KMS-11 (cell line): ENCODE results near the gene FMNL3.
"Not testable (repeated sequence)": the region's sequence is repeated elsewhere in the genome, so short reads cannot be mapped to it uniquely, and the experiment has no call there.

ENCODE experiments used
- H2AFZ ChIP-seq: fragments of 200-600 bp; sonication (generic); 2 replicates; pipeline ENCODE4 v1.6.1; 2016; ENCODE audit warnings: antibody characterized with exemption, mixed run types, low read depth
- H3K27ac ChIP-seq: fragments of 200-600 bp; sonication (generic); 2 replicates; pipeline ENCODE4 v1.6.1; 2016; ENCODE audit warnings: mild to moderate bottlenecking, mixed run types
- H3K27me3 ChIP-seq: fragments of 200-600 bp; sonication (generic); 2 replicates; pipeline ENCODE4 v1.6.1; 2017; ENCODE audit warnings: mild to moderate bottlenecking, low read depth, mixed run types, moderate library complexity; ENCODE audit not compliant: insufficient read depth
- H3K36me3 ChIP-seq: fragments of 200-600 bp; sonication (generic); 2 replicates; pipeline ENCODE4 v1.6.1; 2017; ENCODE audit warnings: mild to moderate bottlenecking, mixed run types; ENCODE audit not compliant: insufficient read depth
- H3K4me1 ChIP-seq: fragments of 200-600 bp; sonication (generic); 2 replicates; pipeline ENCODE4 v1.6.1; 2016; ENCODE audit warnings: mild to moderate bottlenecking, low read depth, mixed run types; ENCODE audit not compliant: poor library complexity, severe bottlenecking
- H3K4me2 ChIP-seq: fragments of 200-600 bp; sonication (generic); 2 replicates; pipeline ENCODE4 v1.7.0; 2016; ENCODE audit warnings: mild to moderate bottlenecking, mixed run types
- H3K4me3 ChIP-seq: fragments of 200-600 bp; sonication (generic); IDR thresholded peaks from 2 replicates; pipeline ENCODE4 v1.6.1; 2017; ENCODE audit warnings: low read depth, low read length, mixed read lengths; ENCODE audit not compliant: insufficient read depth
- H3K79me2 ChIP-seq: fragments of 200-600 bp; sonication (generic); 2 replicates; pipeline ENCODE4 v1.6.1; 2016; ENCODE audit warnings: low read depth, mixed run types; ENCODE audit not compliant: insufficient read depth
- H3K9ac ChIP-seq: fragments of 200-600 bp; sonication (generic); 2 replicates; pipeline ENCODE4 v1.6.1; 2016; ENCODE audit warnings: mild to moderate bottlenecking, mixed run types
- H4K20me1 ChIP-seq: fragments of 200-600 bp; sonication (generic); 2 replicates; pipeline ENCODE4 v1.6.1; 2016; ENCODE audit warnings: mild to moderate bottlenecking, mixed run types; ENCODE audit not compliant: insufficient read depth
- TF ChIP-seq, protein P1 (sequence below): fragments of 200-600 bp; sonication (generic); conservative IDR thresholded peaks from 2 replicates; pipeline ENCODE4 v1.6.1; 2017; ENCODE audit warnings: low read depth, mild to moderate bottlenecking, antibody characterized with exemption, low read length, moderate library complexity, mixed read lengths

FMNL3 gene

DNA sequence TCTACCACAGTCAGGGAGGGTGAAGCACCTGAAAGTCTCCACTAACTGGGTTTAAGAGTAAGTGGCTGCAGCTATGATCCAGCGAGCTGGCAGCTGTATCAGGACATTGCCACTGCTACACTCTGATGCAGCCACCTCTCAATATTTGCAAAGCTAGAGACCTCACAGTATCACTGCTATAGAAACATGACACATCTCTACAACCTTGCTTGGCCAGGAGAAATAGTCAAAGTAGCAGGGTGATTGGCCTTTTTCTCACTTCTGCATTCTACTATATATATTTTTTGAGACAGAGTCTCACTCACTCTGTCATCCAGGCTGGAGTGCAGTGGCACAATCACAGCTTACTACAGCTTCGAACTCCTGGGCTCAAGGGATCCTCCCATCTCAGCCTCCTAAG is 9.3 kb upstream of the FMNL3 start:
- no peak overlapping the region for H3K4me3 ChIP-seq

DNA sequence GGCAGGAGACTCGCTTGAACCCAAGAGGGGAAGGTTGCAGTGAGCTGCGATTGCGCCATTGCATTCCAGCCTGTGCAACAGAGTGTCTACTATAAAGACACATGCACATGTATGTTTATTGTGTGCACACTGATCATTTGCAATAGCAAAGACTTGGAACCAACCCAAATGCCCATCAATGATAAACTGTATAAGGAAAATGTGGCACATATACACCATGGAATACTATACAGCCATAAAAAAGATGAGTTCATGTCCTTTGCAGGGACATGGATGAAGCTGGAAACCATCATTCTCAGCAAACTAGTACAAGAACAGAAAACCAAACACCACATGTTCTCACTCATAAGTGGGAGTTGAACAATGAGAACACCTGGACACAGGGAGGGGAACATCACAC is 6.7 kb upstream of the FMNL3 start:
- H2AFZ ChIP-seq, H3K4me1 ChIP-seq, H3K27me3 ChIP-seq: not testable (repeated sequence)

More for the DNA sequence above, 9.3 kb upstream of the FMNL3 start:
- TF ChIP-seq, protein P1, sequence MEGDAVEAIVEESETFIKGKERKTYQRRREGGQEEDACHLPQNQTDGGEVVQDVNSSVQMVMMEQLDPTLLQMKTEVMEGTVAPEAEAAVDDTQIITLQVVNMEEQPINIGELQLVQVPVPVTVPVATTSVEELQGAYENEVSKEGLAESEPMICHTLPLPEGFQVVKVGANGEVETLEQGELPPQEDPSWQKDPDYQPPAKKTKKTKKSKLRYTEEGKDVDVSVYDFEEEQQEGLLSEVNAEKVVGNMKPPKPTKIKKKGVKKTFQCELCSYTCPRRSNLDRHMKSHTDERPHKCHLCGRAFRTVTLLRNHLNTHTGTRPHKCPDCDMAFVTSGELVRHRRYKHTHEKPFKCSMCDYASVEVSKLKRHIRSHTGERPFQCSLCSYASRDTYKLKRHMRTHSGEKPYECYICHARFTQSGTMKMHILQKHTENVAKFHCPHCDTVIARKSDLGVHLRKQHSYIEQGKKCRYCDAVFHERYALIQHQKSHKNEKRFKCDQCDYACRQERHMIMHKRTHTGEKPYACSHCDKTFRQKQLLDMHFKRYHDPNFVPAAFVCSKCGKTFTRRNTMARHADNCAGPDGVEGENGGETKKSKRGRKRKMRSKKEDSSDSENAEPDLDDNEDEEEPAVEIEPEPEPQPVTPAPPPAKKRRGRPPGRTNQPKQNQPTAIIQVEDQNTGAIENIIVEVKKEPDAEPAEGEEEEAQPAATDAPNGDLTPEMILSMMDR, result no peak
- H3K27ac ChIP-seq, result no peak overlapping the region
- no peaks in the 10 kb centered on the region for H3K79me2 ChIP-seq
- no peaks in the 10 kb centered on the region for H3K36me3 ChIP-seq
- H3K9ac ChIP-seq, result no peak overlapping the region
- no peaks in the 10 kb centered on the region for H3K27me3 ChIP-seq
- H3K4me2 ChIP-seq, result no peak overlapping the region
- H4K20me1 ChIP-seq, result no peaks in the 10 kb centered on the region
- no peaks in the 10 kb centered on the region for H3K4me1 ChIP-seq
- no peak overlapping the region for H2AFZ ChIP-seq

DNA sequence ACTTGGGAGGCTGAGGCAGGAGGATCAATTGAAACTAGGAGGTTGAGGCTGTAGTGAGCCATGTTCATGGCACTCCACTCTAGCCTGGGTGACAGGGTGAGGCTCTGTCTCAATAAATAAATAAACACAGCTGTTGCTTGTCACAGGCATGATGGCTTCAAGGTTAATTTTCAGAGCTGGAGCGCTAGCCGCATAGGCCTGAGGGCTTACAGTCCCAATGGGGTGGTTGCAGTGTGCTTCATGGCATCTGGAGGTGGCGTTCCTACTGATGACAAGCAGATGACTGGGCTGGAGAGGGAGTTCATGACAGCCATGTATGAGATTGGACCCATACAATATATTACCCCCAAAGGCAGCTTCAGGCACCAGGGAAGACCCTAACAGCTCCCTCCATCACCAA is 1.6 kb upstream of the FMNL3 start:
- H3K27ac ChIP-seq, result no peak overlapping the region
- H3K4me2 ChIP-seq, result no peak overlapping the region
- H2AFZ ChIP-seq, result no peak overlapping the region
- H3K4me3 ChIP-seq, result no peak overlapping the region
- H3K4me1 ChIP-seq, result peaks cover 23% of the 10 kb centered on the region
- no peaks in the 10 kb centered on the region; the same call in 1 of the 2 replicates for H3K27me3 ChIP-seq
- TF ChIP-seq, protein P1, result no peak
- H4K20me1 ChIP-seq, result no peaks in the 10 kb centered on the region
- H3K36me3 ChIP-seq, result no peaks in the 10 kb centered on the region
- H3K9ac ChIP-seq, result no peak overlapping the region
- H3K79me2 ChIP-seq, result no peaks in the 10 kb centered on the region; the same call in 1 of the 2 replicates

More for the DNA sequence above, 6.7 kb upstream of the FMNL3 start:
- H3K79me2 ChIP-seq, H3K27ac ChIP-seq, H4K20me1 ChIP-seq, H3K4me3 ChIP-seq, H3K9ac ChIP-seq, H3K36me3 ChIP-seq, H3K4me2 ChIP-seq: not testable (repeated sequence)

DNA sequence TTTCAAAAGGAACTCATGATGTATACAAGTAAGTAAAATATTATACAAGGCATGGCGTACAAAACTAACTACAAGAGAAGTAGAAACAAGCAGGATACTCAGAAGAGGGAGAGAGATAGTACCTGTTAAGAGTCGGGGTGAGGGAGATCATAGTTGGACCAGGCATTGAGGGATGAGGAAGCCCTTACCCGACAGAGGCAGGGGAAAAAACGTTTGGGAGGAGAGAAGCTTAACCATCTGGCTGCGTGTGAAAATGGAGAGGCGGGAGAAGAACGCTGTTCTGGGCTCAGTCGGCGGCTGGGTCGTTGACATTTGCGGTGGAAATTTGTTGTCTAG is 575 bp upstream of the FMNL3 start:
- Histone ChIP-seq H4K20me1 (no peaks in the 10 kb centered on the region), H3K9ac (no peak overlapping the region; the same call in 1 of the 2 replicates), H3K4me3 (no peak overlapping the region), H3K27ac (no peak overlapping the region), H3K36me3 (no peaks in the 10 kb centered on the region), H3K27me3 (no peaks in the 10 kb centered on the region; the same call in 1 of the 2 replicates), H3K79me2 (no peaks in the 10 kb centered on the region; the same call in 1 of the 2 replicates), H3K4me2 (no peak overlapping the region), H3K4me1 (peaks cover 34% of the 10 kb centered on the region), H2AFZ (peak overlapping the region; percentile 41; the same call in 1 of the 2 replicates)
- TF ChIP-seq, protein P1, result peak; percentile 29

DNA sequence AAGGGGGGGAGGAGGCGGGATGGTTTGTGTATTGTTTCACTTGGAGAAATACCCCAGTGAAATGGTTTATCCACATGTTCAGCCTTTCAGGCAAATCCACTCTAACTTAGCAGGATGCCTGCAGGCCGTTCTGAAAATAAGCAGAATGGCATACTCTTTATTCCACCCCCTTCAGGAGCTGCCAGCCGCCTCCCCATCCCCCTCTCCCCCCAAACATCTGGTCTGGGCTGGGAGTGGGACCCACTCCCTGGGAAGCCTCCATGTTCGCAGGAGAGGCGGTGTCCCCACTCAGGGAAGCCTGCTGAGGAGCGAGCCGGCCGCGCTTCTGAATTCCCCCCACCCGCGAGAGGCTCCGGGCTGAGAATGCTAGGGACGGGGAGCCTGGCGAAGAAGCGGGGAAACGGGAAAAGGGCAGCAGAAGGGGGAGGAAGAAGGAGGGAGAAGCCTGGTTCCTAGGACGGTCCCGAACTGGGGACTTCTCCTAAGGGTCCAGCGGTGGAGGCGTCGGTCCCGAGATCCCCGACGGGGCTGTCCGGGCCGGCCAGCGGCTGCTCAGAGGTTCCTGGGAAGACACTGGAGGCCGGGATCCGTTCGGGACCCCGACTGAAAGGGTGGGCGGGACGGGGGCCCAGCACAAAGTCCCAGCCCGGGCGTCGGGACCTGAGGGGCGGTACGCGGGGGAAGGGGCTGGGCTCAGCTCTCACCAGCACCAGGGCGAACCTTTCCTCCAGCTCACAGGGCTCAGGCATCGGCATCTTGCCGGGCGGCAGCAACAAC is 666 bp downstream of the FMNL3 start:
- no peaks in the 10 kb centered on the region; the same call in 1 of the 2 replicates for H3K79me2 ChIP-seq

More for the DNA sequence above, 666 bp downstream of the FMNL3 start:
- peak overlapping the region; percentile 91 for H3K4me2 ChIP-seq
- H3K27me3 ChIP-seq, result no peaks in the 10 kb centered on the region; the same call in 1 of the 2 replicates
- H3K9ac ChIP-seq, result peak overlapping the region; percentile 78
- H3K36me3 ChIP-seq, result no peaks in the 10 kb centered on the region
- no peak overlapping the region for H3K4me3 ChIP-seq
- TF ChIP-seq, protein P1, result no peak
- H3K4me1 ChIP-seq, result peaks cover 42% of the 10 kb centered on the region
- peak overlapping the region; percentile 93 for H2AFZ ChIP-seq
- H3K27ac ChIP-seq, result no peak overlapping the region; the same call in 1 of the 2 replicates
- H4K20me1 ChIP-seq, result no peaks in the 10 kb centered on the region
